OCI-LY1 (cell line): Measurements from ENCODE around the gene IQSEC1.
"Not testable (repeated sequence)": the region's sequence is repeated elsewhere in the genome, so short reads cannot be mapped to it uniquely, and the experiment has no call there.

ENCODE experiments used
- CTCF ChIP-seq: fragments of 200-600 bp; sonication (generic), shearing (Covaris generic); IDR thresholded peaks from 2 replicates; pipeline ENCODE4 v1.5.1; 2017; ENCODE audit warnings: mild to moderate bottlenecking, antibody characterized with exemption, low read length, moderate library complexity, mixed read lengths
- EZH2 ChIP-seq: fragments of 200-600 bp; sonication (generic), shearing (Covaris generic); IDR thresholded peaks from 2 replicates; pipeline ENCODE4 v1.8.0; 2017; ENCODE audit warnings: borderline replicate concordance, mixed run types, mild to moderate bottlenecking, antibody characterized with exemption, low read length, moderate library complexity, mixed read lengths

GRCh38 chr3:12853847-12854246 is 219.4 kb downstream of the IQSEC1 start:
- TF ChIP-seq CTCF, EZH2: not testable (repeated sequence)
